ENCODE measurements around the gene SLC46A1. TPM values are rescaled to one million over a fixed set of nuclear protein-coding genes. Genes with fewer than 3 reads are reported as not detected.

The SLC46A1 gene
- total and polyA plus RNA-seq, 2 of the 13 experiments (the other 11 are each of a cell fraction or from before 2014, with no cell fraction given), result 19.6 to 22.6 TPM

GRCh38 chr17:28371245-28372202 lies 34.5 kb downstream of the SLC46A1 start, which contains the start of gene SARM1 (continued):
- TF ChIP-seq MAZ (IDR thresholded peaks at IDR 0.05; ENCODE audit: borderline replicate concordance, low read depth, low read length), result no peak
- TF ChIP-seq MAZ (CRISPR knock-in tag; IDR thresholded peaks at IDR 0.05; ENCODE audit: low read depth), result peak; percentile 83
- TF ChIP-seq HDAC1 (CRISPR knock-in tag; IDR thresholded peaks at IDR 0.05), result peak; percentile 57; the same call in 1 of the 2 replicates
- no peak for TF ChIP-seq ZNF781 (CRISPR knock-in tag; IDR thresholded peaks at IDR 0.05; ENCODE audit: borderline replicate concordance, not compliant biosample characterization)
- TF ChIP-seq ZFP36L2 (CRISPR knock-in tag; IDR thresholded peaks at IDR 0.05), result no peak
- peak; percentile 63; the same call in 1 of the 2 replicates for TF ChIP-seq SP4 (CRISPR knock-in tag; IDR thresholded peaks at IDR 0.05)
- TF ChIP-seq ZBTB3 (CRISPR knock-in tag; IDR thresholded peaks at IDR 0.05; ENCODE audit: borderline replicate concordance, low read depth), result no peak
- no peak for TF ChIP-seq ZNF552 (CRISPR knock-in tag; IDR thresholded peaks at IDR 0.05; ENCODE audit: borderline replicate concordance)
- no peak for TF ChIP-seq ZNF343 (CRISPR knock-in tag; IDR thresholded peaks at IDR 0.05)
- no peak for TF ChIP-seq TBP (CRISPR knock-in tag; IDR thresholded peaks at IDR 0.05)
- TF ChIP-seq TAF1 (CRISPR knock-in tag; IDR thresholded peaks at IDR 0.05), result no peak
- TF ChIP-seq SALL2 (CRISPR knock-in tag; IDR thresholded peaks at IDR 0.05), result no peak
- 0 out of 2 replicates have a peak, but pooled peaks have one; percentile 13 for TF ChIP-seq HIVEP1 (CRISPR knock-in tag; IDR thresholded peaks at IDR 0.05)
- no peak for TF ChIP-seq ZNF451 (CRISPR knock-in tag; IDR thresholded peaks at IDR 0.05)
- peak; percentile 88 for TF ChIP-seq ZSCAN25 (CRISPR knock-in tag; IDR thresholded peaks at IDR 0.05)
- no peak for TF ChIP-seq NCOA5 (CRISPR knock-in tag; IDR thresholded peaks at IDR 0.05)
- TF ChIP-seq CREB3 (CRISPR knock-in tag; IDR thresholded peaks at IDR 0.05), result no peak
- 0 out of 2 replicates have a peak, but pooled peaks have one; percentile 47 for TF ChIP-seq ZNF543 (CRISPR knock-in tag; IDR thresholded peaks at IDR 0.05)
- 0 out of 2 replicates have a peak, but pooled peaks have one; percentile 35 for TF ChIP-seq YEATS4 (CRISPR knock-in tag; IDR thresholded peaks at IDR 0.05; ENCODE audit: borderline replicate concordance)
- TF ChIP-seq ZNF207 (IDR thresholded peaks at IDR 0.05; ENCODE audit: borderline replicate concordance), result no peak
- no peak for TF ChIP-seq ZNF329 (CRISPR knock-in tag; IDR thresholded peaks at IDR 0.05; ENCODE audit: low read depth)
- no peak for TF ChIP-seq ZNF414 (CRISPR knock-in tag; IDR thresholded peaks at IDR 0.05)
- TF ChIP-seq HOXA3 (CRISPR knock-in tag; IDR thresholded peaks at IDR 0.05), result 0 out of 2 replicates have a peak, but pooled peaks have one; percentile 9
- no peak for TF ChIP-seq SMAD3 (CRISPR knock-in tag; IDR thresholded peaks at IDR 0.05)
- peak; percentile 48 for TF ChIP-seq SAP130 (CRISPR knock-in tag; IDR thresholded peaks at IDR 0.05; ENCODE audit: low read depth)
- TF ChIP-seq ETV5 (CRISPR knock-in tag; IDR thresholded peaks at IDR 0.05; ENCODE audit: borderline replicate concordance), result peak; percentile 17; the same call in 1 of the 2 replicates
- 0 out of 2 replicates have a peak, but pooled peaks have one; percentile 14 for TF ChIP-seq HOXA5 (CRISPR knock-in tag; IDR thresholded peaks at IDR 0.05)
- TF ChIP-seq CREB1 (IDR thresholded peaks at IDR 0.05), result no peak
- no peak for TF ChIP-seq CREB1 (CRISPR knock-in tag; IDR thresholded peaks at IDR 0.05)
